Spleen (tissue), 13 donors: Measurements from ENCODE around the gene TCP11X2. TPM values are rescaled to one million over a fixed set of nuclear protein-coding genes. Genes with fewer than 3 reads are reported as not detected.
"Not testable (repeated sequence)": the region's sequence is repeated elsewhere in the genome, so short reads cannot be mapped to it uniquely, and the experiment has no call there.

Experiments
- DNase-seq: peaks from one replicate; pipeline ENCODE4 v3.0.0-alpha.2; 2020
- H3K27ac ChIP-seq, 8 donors: fragments of 200-600 bp; sonication (generic) in 7 of 8; 1 replicate in 4 of 8; 2 replicates in 4 of 8; pipeline versions ENCODE4 v1.5.0 to v1.8.0; 2016 to 2021; ENCODE audit warnings: inconsistent platforms in 4 of 8, mild to moderate bottlenecking in 4 of 8, moderate library complexity in 1 of 8
- H3K27me3 ChIP-seq, 7 donors: fragments of 200-600 bp; sonication (generic) in 6 of 7; replicated peaks in 1 of 7; 1 replicate in 4 of 7; 2 replicates in 3 of 7; pipeline versions ENCODE4 v1.5.0 to v1.8.0; 2016 to 2021; ENCODE audit warnings: inconsistent platforms in 3 of 7, mild to moderate bottlenecking in 1 of 7
- H3K36me3 ChIP-seq, 6 donors: fragments of 200-600 bp; sonication (generic) in 5 of 6; 1 replicate in 4 of 6; 2 replicates in 2 of 6; pipeline versions ENCODE4 v1.5.0 to v1.8.0; 2016 to 2021; ENCODE audit warnings: inconsistent platforms in 2 of 6
- H3K4me1 ChIP-seq, 6 donors: fragments of 200-600 bp; sonication (generic) in 5 of 6; 1 replicate in 3 of 6; 2 replicates in 3 of 6; pipeline versions ENCODE4 v1.5.0 to v1.8.0; 2016 to 2021; ENCODE audit warnings: inconsistent platforms in 3 of 6
- H3K4me3 ChIP-seq, 8 donors: fragments of 200-600 bp; sonication (generic) in 7 of 8; 1 replicate in 4 of 8; 2 replicates in 4 of 8; pipeline versions ENCODE4 v1.5.0 to v1.8.0; 2016 to 2021; ENCODE audit warnings: inconsistent platforms in 4 of 8, mild to moderate bottlenecking in 4 of 8, moderate library complexity in 2 of 8
- H3K9me3 ChIP-seq, 8 donors: fragments of 200-600 bp; sonication (generic) in 7 of 8; 1 replicate in 4 of 8; 2 replicates in 4 of 8; pipeline versions ENCODE4 v1.5.0 to v1.8.0; 2016 to 2021; ENCODE audit warnings: inconsistent platforms in 4 of 8
- POLR2A ChIP-seq, 3 donors: fragments of 450-650 bp; IDR thresholded peaks; one replicate each; pipeline ENCODE4 v1.5.1; 2017; ENCODE audit warnings: antibody characterized with exemption in 3 of 3, mild to moderate bottlenecking in 1 of 3
- POLR2AphosphoS5 ChIP-seq, 3 donors: sonication (generic); formaldehyde crosslinking; IDR thresholded peaks; one replicate each; pipeline ENCODE4 v1.5.1; 2017; ENCODE audit warnings: antibody characterized with exemption in 3 of 3
- WGBS, 5 donors: extraction: QIAGEN DNeasy Blood & Tissue Kit in 3 of 5; methylation state at CpG; one replicate each; pipeline versions ENCODE4 v1.1.5 to v1.1.7; 2013 to 2018; 5-methylcytosine and 5-hydroxymethylcytosine counted together
- intact Hi-C: fragments of 100-400 bp; cut with DNase I; formaldehyde crosslinking; loops from one replicate; pipeline ENCODE4 v1.15.0; 2023; ENCODE audit warnings: low total_unique reads
- long read RNA-seq, 2 donors: transcript quantifications; one replicate each; lab custom pipeline, GENCODE V29; 2026
- polyA plus RNA-seq, 3 donors: library from polyadenylated mRNA; stranded (reverse); fragments of 200-250 nt; gene quantifications; one replicate each; pipeline ENCODE4 v1.2.1, GENCODE V29; 2013
- total RNA-seq, 7 donors: library from RNA; depleted of rRNA in 3 of 7; stranded (reverse); fragments of >200 nt in 3 of 7; fragmentation: NEBNext Ultra II Directional in 4 of 7; extraction: Animal tissue kit (Norgen Biotek cat#: 25700) in 4 of 7; gene quantifications; one replicate each; pipeline versions ENCODE4 v1.1.0 to v1.2.1, GENCODE V29; 2016 to 2021
- TF ChIP-seq, protein P1 (sequence below), 11 experiments: fragments of 200-600 bp in 7 of 11; fragments of 450-650 bp in 4 of 11; sonication (generic) in 4 of 11; IDR thresholded peaks in 8 of 11; conservative IDR thresholded peaks in 3 of 11; 1 replicate in 7 of 11; 2 replicates in 4 of 11; pipeline versions ENCODE4 v1.4.0 to v1.8.0; 2016 to 2021; ENCODE audit warnings: antibody characterized with exemption in 11 of 11, inconsistent platforms in 4 of 11, mild to moderate bottlenecking in 1 of 11
- donor health status: healthy with polysubstance abuse.
- donor health status: DM: no; HTN: no; CAD: no; lungs with moderate emphysema.
- donor health status: DM: no; HTN: no; CAD: no.
- donor health status: Bipolar disorder and iron deficiency.
- donor health status: healthy.
- donor health status: DM: no; HTN: no; CAD: no.
- donor health status: DM: yes; HTN: yes; CAD: no.

The TCP11X2 gene
- total RNA-seq (not detected), polyA plus RNA-seq (not detected)
- long read RNA-seq, donor 1, result 0 reads
- long read RNA-seq, donor 2, result 0 reads

DNA sequence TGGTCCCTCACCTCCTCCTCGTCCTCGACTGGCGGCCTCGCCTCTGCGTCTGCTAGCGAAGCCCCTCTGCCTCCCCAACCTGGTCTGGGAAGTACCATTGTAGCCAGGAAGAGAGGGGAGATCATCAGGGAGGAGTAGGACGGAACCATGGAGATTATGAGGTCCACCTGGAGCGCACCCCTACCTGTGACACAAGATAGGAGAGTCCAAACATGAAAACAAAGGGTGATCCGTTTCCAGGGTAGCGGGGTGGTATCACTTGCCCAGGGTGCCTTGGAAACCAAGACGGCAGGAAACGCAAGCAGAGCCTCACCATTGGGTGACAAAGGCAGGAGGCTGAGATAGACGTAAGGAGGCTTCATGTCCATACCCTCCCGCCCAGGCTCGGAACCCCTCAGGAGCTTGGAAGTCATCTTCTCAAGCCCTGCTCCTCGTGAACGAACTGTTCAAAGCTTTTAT is at the start of gene TCP11X2:
Gene TCP11X2, minus strand, starts transcription at position 51 of the 459 bp plus-strand sequence.
- H3K9me3 ChIP-seq, H3K27me3 ChIP-seq, H3K27ac ChIP-seq, H3K4me3 ChIP-seq, H3K4me1 ChIP-seq, H3K36me3 ChIP-seq, intact Hi-C loops: not testable (repeated sequence)
- DNase-seq, result peak; percentile 59
- 54 to 86% (median 61%) methylated on average over 5 to 7 of the region's 17 CpGs for WGBS, 5 donors

DNA sequence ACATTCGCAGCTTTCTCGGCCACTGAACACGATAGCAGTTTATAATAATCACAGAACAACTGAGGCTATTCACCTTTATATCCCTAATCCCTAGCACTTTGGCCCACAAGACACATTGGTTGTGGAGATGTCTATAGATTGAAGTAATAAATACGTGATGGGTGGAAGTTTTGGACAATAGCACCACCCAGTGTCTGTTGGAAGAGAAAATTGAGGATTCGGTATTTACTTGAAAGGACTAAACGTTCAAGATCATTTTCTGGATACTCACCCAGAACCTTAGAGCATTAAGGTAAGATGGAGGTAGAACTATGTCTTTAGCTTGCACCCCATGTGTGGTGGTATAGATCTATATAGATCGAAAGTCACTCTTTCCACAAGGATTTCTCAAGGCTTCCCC is 45.7 kb upstream of the TCP11X2 start:
- Histone ChIP-seq H3K36me3 (no peaks in the 10 kb centered on the region), H3K27me3 (peaks cover 0 to 44% (median 5%) of the 10 kb centered on the region in 7 donors), H3K9me3 (no peaks in the 10 kb centered on the region), H3K4me1 (peaks cover 0 to 10% (median 0%) of the 10 kb centered on the region in 6 donors), H3K27ac (no peak overlapping the region), H3K4me3 (no peak overlapping the region)
- TF ChIP-seq POLR2AphosphoS5 (IDR thresholded peaks at IDR 0.05) (no peak), POLR2A (IDR thresholded peaks at IDR 0.05) (no peak)
- TF ChIP-seq, protein P1, sequence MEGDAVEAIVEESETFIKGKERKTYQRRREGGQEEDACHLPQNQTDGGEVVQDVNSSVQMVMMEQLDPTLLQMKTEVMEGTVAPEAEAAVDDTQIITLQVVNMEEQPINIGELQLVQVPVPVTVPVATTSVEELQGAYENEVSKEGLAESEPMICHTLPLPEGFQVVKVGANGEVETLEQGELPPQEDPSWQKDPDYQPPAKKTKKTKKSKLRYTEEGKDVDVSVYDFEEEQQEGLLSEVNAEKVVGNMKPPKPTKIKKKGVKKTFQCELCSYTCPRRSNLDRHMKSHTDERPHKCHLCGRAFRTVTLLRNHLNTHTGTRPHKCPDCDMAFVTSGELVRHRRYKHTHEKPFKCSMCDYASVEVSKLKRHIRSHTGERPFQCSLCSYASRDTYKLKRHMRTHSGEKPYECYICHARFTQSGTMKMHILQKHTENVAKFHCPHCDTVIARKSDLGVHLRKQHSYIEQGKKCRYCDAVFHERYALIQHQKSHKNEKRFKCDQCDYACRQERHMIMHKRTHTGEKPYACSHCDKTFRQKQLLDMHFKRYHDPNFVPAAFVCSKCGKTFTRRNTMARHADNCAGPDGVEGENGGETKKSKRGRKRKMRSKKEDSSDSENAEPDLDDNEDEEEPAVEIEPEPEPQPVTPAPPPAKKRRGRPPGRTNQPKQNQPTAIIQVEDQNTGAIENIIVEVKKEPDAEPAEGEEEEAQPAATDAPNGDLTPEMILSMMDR (IDR thresholded peaks at IDR 0.05 in 8 of 11, conservative IDR thresholded peaks at IDR 0.05 in 3 of 11), result no peak
- intact Hi-C loops, result no loop called here
- WGBS, 5 donors, result 44 to 57% (median 55%) methylated on average over 7 of the region's 7 CpGs
- DNase-seq, result no peak

DNA sequence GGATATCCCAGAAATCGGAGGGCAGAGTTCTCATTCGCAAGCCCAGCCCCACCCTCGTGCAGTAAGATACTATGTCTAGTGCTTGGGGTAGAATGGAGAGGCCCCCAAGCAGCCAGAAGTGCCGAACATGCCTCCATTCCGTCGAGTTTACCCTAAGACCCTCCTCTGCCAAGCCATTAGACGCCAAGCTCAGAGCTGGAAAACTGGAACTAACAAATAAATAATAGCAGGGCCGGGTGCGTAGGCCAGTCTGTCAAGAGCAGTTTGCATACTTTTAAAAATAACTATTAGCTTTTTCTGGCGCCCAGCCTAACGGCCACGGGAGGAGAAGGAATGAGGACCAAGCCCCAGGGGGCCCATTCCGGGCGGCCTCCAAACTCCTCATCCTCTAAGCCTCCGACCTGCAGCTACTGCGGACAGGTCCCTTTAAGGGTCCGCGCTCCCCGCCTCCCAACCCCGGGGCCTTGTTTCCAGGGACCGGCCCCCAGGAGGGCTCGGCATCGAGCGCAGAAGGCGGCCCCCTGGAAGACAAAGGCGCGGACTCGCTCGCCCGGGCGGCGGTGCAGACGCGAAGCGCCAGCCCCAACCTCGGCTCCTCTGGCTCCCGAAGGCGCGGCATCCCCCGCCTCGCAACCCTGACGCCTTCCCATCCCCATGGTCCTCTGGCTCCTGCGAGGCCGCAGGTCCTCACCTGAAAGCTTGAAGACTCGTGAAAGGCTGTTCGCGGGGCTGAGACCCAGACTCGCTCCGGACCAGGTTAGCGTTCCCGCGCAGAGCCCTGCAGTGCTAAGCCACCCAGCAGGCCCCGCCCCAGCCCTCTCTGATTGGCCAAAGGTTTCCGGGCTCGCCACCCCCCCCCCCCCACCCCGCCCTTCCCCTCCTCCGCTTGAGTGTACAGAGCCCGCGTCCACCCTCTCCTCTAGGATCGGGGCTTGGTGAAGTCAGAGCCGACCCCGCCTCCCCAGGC is 44.6 kb upstream of the TCP11X2 start, which contains the start of gene TMSB15A:
Gene TMSB15A, minus strand, starts transcription at position 765 of the 967 bp plus-strand sequence.
- H3K9me3 ChIP-seq, result no peaks in the 10 kb centered on the region
- H3K27me3 ChIP-seq, result peaks cover 0 to 44% (median 5%) of the 10 kb centered on the region in 7 donors
- H3K4me1 ChIP-seq, result peaks cover 0 to 10% (median 0%) of the 10 kb centered on the region in 6 donors
- no peaks in the 10 kb centered on the region for H3K36me3 ChIP-seq
- intact Hi-C loops, result no loop called here
- peak within 1 kb of the TSS in 7 of 8 donors; percentile 28 to 66 (median 35) for H3K4me3 ChIP-seq
- 1 to 45% (median 4%) methylated on average over 12 to 61 of the region's 62 CpGs for WGBS, 5 donors
- TF ChIP-seq, protein P1 (IDR thresholded peaks at IDR 0.05 in 8 of 11, conservative IDR thresholded peaks at IDR 0.05 in 3 of 11), result no peak
- TF ChIP-seq POLR2AphosphoS5 (IDR thresholded peaks at IDR 0.05) (no peak), POLR2A (IDR thresholded peaks at IDR 0.05) (no peak)
- DNase-seq, result peak; percentile 84
- H3K27ac ChIP-seq, result no peak within 1 kb of the TSS

DNA sequence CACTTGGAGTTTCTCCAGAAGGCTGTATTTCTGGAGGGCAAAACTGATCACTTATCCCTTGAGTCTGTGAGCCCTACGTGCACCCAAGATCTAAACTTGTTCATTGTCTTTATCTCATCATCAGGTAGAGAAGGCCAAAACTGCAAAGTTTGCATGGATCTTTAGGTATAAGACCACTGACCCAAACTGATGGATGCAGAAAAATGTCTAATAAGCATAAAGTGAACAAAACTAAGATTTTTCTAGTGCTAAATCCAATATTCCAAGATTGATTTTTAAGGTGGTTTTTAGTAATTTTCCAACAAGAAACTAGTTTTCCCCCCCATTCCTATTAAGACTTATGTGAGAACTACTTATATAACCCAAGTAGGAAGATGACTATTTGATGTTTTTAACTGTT is 42.9 kb upstream of the TCP11X2 start:
- H3K27me3 ChIP-seq, result peaks cover 0 to 44% (median 5%) of the 10 kb centered on the region in 7 donors
- H3K27ac ChIP-seq, result no peak overlapping the region
- DNase-seq, result no peak
- H3K4me3 ChIP-seq, result no peak overlapping the region
- 73 to 100% (median 96%) methylated on average over 1 of the region's 1 CpG for WGBS, 5 donors
- no peak for TF ChIP-seq POLR2A (IDR thresholded peaks at IDR 0.05)
- TF ChIP-seq POLR2AphosphoS5 (IDR thresholded peaks at IDR 0.05), result no peak
- TF ChIP-seq, protein P1 (IDR thresholded peaks at IDR 0.05 in 8 of 11, conservative IDR thresholded peaks at IDR 0.05 in 3 of 11), result no peak
- H3K4me1 ChIP-seq, result peaks cover 0 to 10% (median 0%) of the 10 kb centered on the region in 6 donors
- intact Hi-C loops, result no loop called here
- H3K36me3 ChIP-seq, result no peaks in the 10 kb centered on the region
- no peaks in the 10 kb centered on the region for H3K9me3 ChIP-seq
